Right lobe of liver (tissue), 6 donors: ENCODE data around the gene VRK1. TPM values are rescaled to one million over a fixed set of nuclear protein-coding genes. Genes with fewer than 3 reads are reported as not detected.

ENCODE experiments used
- ATAC-seq, 4 donors: fragments of 200-7000 bp; cut with Tn5 transposase; one replicate each; pipeline ENCODE4 v1.9.1; 2020; ENCODE audit warnings: mild to moderate bottlenecking in 4 of 4, moderate library complexity in 4 of 4
- DNase-seq, 3 donors: peaks; one replicate each; pipeline ENCODE4 v3.0.0-alpha.2; 2020
- H3K27ac ChIP-seq, 3 donors: fragments of 200-600 bp; one replicate each; pipeline ENCODE4 v1.8.0; 2022
- H3K27me3 ChIP-seq, 2 donors: fragments of 200-600 bp; one replicate each; pipeline ENCODE4 v1.8.0; 2022
- H3K36me3 ChIP-seq, 4 donors: fragments of 200-600 bp; sonication (generic) in 1 of 4; one replicate each; pipeline versions ENCODE4 v1.5.1 to v1.8.0; 2017 to 2022; ENCODE audit warnings: control low read depth in 1 of 4
- H3K4me1 ChIP-seq, 4 donors: fragments of 200-600 bp; sonication (generic) in 1 of 4; one replicate each; pipeline versions ENCODE4 v1.5.1 to v1.8.0; 2017 to 2022; ENCODE audit warnings: control low read depth in 1 of 4
- H3K4me3 ChIP-seq, 3 donors: fragments of 200-600 bp; one replicate each; pipeline ENCODE4 v1.8.0; 2022
- H3K9me3 ChIP-seq, 4 donors: fragments of 200-600 bp; sonication (generic) in 1 of 4; one replicate each; pipeline versions ENCODE4 v1.5.1 to v1.8.0; 2017 to 2022; ENCODE audit warnings: control low read depth in 1 of 4
- POLR2A ChIP-seq: fragments of 450-650 bp; IDR thresholded peaks from one replicate; pipeline ENCODE4 v1.6.1; 2017; ENCODE audit warnings: antibody characterized with exemption, mild to moderate bottlenecking
- WGBS: methylation state at CpG from one replicate; pipeline ENCODE4 v1.1.6; 2018; ENCODE audit warnings: low coverage, low lambda C conversion rate; ENCODE audit not compliant: insufficient coverage; ENCODE audit errors: missing lambda C conversion rate; 5-methylcytosine and 5-hydroxymethylcytosine counted together
- intact Hi-C, 2 donors: fragments of 100-400 bp; cut with DNase I; formaldehyde crosslinking; loops; one replicate each; pipeline versions ENCODE4 v1.11.2 to v1.14.1; 2022
- total RNA-seq, 6 experiments: library from RNA; depleted of rRNA in 2 of 6; stranded (reverse); fragments of >200 nt in 2 of 6; fragmentation: NEBNext Ultra II Directional in 3 of 6; extraction: Animal tissue kit (Norgen Biotek cat#: 25700) in 3 of 6; gene quantifications; one replicate each; pipeline versions ENCODE4 v1.1.0 to v1.2.4, GENCODE V29; 2016 to 2023
- TF ChIP-seq, protein P1 (sequence below), 4 donors: fragments of 200-600 bp in 3 of 4; fragments of 450-650 bp in 1 of 4; IDR thresholded peaks; one replicate each; pipeline versions ENCODE4 v1.5.1 to v1.8.0; 2016 to 2022; ENCODE audit warnings: antibody characterized with exemption in 4 of 4, mild to moderate bottlenecking in 2 of 4
- donor health status: DM: no; HTN: yes; CAD: no.
- donor health status: DM: no; HTN: no; CAD: no.
- donor health status: DM: no; HTN: no; CAD: no.
- donor health status: DM: no; HTN: yes; CAD: no.
- donor health status: DM: no; HTN: yes; CAD: no.

VRK1 gene
- total RNA-seq, 6 experiments from 2014 or later = 1.8 to 6.9 (median 3.8) TPM

DNA sequence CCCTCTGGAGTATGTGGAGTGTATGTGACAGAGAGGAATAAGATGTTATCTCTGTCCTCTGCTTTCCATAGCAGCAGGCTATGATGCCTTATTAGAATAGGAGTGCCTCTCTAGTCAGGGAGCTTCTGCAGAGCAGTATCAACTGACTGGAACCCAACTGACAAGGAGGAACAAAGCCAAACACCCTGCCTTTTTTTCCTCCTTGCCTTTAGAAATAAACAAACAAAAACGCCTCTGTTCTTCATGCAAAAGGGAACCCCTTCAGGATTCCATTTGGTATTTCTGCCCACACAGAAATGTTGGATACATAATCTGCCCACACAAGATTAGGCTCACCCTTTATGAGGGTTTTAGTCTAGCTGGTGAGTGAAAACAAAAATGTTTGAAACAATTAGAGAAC is 50.3 kb downstream of the VRK1 start:
- H3K4me1 ChIP-seq = peaks cover 0 to 9% (median 0%) of the 10 kb centered on the region in 4 donors
- H3K9me3 ChIP-seq = no peaks in the 10 kb centered on the region
- no peak overlapping the region for H3K4me3 ChIP-seq
- intact Hi-C loops = no loop called here
- H3K27me3 ChIP-seq = no peaks in the 10 kb centered on the region
- 80% methylated on average over 1 of the region's 1 CpG for WGBS
- no peak for DNase-seq
- no peak for ATAC-seq
- H3K36me3 ChIP-seq = no peaks in the 10 kb centered on the region
- TF ChIP-seq POLR2A = no peak
- TF ChIP-seq, protein P1, sequence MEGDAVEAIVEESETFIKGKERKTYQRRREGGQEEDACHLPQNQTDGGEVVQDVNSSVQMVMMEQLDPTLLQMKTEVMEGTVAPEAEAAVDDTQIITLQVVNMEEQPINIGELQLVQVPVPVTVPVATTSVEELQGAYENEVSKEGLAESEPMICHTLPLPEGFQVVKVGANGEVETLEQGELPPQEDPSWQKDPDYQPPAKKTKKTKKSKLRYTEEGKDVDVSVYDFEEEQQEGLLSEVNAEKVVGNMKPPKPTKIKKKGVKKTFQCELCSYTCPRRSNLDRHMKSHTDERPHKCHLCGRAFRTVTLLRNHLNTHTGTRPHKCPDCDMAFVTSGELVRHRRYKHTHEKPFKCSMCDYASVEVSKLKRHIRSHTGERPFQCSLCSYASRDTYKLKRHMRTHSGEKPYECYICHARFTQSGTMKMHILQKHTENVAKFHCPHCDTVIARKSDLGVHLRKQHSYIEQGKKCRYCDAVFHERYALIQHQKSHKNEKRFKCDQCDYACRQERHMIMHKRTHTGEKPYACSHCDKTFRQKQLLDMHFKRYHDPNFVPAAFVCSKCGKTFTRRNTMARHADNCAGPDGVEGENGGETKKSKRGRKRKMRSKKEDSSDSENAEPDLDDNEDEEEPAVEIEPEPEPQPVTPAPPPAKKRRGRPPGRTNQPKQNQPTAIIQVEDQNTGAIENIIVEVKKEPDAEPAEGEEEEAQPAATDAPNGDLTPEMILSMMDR (IDR thresholded peaks at IDR 0.05) = no peak
- H3K27ac ChIP-seq = no peak overlapping the region

DNA sequence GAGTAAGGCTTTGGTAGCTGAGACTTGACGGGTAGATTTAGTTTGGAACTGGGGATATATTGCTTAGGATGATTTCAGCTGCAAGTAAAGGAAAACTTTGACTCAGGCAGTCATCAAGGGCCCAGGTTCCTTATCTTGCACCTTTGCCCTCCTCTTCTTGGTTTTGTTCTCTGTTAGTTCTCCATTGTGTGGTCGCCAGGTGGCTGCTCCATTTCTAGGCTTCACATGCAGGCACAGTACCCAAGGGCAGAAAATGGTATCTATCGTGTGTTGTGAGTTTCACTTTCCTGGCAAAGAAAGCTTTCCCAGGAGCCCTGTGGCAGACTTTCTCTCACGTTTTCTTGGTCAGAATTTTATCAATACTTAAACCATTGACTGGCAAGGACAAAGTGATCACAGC is 50.8 kb downstream of the VRK1 start:
- Histone ChIP-seq H3K9me3 (no peaks in the 10 kb centered on the region), H3K27me3 (no peaks in the 10 kb centered on the region), H3K4me3 (no peak overlapping the region), H3K4me1 (peaks cover 0 to 6% (median 0%) of the 10 kb centered on the region in 4 donors), H3K36me3 (no peaks in the 10 kb centered on the region), H3K27ac (no peak overlapping the region)
- TF ChIP-seq, protein P1 (IDR thresholded peaks at IDR 0.05) = no peak
- no peak for TF ChIP-seq POLR2A
- intact Hi-C loops = no loop called here
- WGBS = 86% methylated on average over 3 of the region's 4 CpGs
- DNase-seq (no peak), ATAC-seq (no peak)

DNA sequence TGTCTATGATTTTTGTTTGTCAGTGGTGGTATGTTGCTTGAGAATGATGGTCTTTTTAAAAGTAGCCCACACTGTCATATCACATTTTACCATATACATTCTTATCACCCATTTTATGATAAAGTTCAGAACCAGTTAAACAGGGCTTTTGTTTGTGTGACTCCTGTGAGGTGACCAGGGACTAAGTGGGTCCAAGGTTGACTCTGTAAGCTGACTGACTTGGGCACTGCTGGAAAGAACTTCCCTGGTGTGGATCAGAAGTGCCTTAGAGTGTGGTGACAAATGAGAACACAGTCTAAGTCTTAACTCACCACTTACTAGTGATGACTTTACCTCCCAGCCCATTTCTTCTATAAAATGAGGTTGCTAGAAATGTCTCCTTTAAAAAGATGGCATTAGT is 52.6 kb downstream of the VRK1 start:
- TF ChIP-seq, protein P1 (IDR thresholded peaks at IDR 0.05) = no peak
- no peak for TF ChIP-seq POLR2A
- Histone ChIP-seq H3K27me3 (no peaks in the 10 kb centered on the region), H3K9me3 (no peaks in the 10 kb centered on the region), H3K27ac (no peak overlapping the region), H3K4me3 (no peak overlapping the region), H3K4me1 (no peaks in the 10 kb centered on the region), H3K36me3 (no peaks in the 10 kb centered on the region)
- ATAC-seq (no peak), DNase-seq (no peak)
- intact Hi-C loops = no loop called here

DNA sequence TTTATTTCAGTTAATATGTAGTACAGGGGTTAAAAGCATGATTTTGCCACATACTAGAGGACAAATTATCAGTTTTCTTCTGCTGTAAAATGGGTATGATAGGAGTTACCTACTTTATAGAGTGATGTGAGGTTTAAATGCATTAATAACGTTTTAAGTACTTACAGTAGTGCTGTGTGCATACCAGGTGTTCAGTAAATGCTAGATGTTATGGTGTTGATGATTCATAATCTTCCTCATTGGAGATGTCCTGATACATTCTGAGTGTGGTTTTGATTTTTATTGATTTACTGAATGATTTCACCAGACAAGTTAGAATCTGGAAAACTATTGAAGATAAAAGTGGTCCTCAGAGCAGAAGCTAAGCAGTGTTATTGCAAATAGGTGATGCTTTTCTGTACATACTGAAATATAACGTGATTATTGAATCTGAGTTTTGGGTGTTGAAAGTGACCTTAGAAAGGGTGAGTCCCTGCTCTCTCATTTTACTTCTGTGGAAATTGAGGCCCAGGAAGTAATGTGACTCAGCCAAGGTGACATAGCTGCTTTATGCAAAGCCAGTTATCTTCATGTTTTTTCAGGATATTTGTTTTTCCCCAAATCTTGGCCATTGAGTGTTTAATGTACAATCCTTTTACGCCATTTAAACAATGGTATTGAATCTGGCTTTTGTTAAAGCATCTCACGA is 54.7 kb downstream of the VRK1 start:
- Histone ChIP-seq H3K9me3 (no peaks in the 10 kb centered on the region), H3K36me3 (no peaks in the 10 kb centered on the region), H3K4me3 (no peak overlapping the region), H3K4me1 (no peaks in the 10 kb centered on the region), H3K27ac (no peak overlapping the region), H3K27me3 (no peaks in the 10 kb centered on the region)
- DNase-seq = no peak
- WGBS = 76% methylated on average over 4 of the region's 4 CpGs
- no peak for ATAC-seq
- intact Hi-C loops = no loop called here
- TF ChIP-seq, protein P1 (IDR thresholded peaks at IDR 0.05) = no peak
- TF ChIP-seq POLR2A = no peak
